Stimulated activated naive CD8-positive, alpha-beta T cell treated with anti-CD3 and anti-CD28 coated beads, Interleukin-15, Interleukin-2, amounts not matched to agents 100 ng/mL and 50 ng/mL, for 24 hours (primary cell): ENCODE measurements around the gene PSMD9.

Experiments
- H3K27ac Mint-ChIP-seq: one replicate; pipeline ENCODE4 v1.8.0; 2021; ENCODE audit warnings: mild to moderate bottlenecking, mixed read lengths
- H3K27me3 Mint-ChIP-seq: one replicate; pipeline ENCODE4 v1.8.0; 2021; ENCODE audit warnings: mixed read lengths
- H3K36me3 Mint-ChIP-seq: one replicate; pipeline ENCODE4 v1.8.0; 2021; ENCODE audit warnings: low read depth, mixed read lengths
- H3K4me1 Mint-ChIP-seq: one replicate; pipeline ENCODE4 v1.8.0; 2021; ENCODE audit warnings: low read depth, mixed read lengths
- H3K4me3 Mint-ChIP-seq: one replicate; pipeline ENCODE4 v1.8.0; 2021; ENCODE audit warnings: mild to moderate bottlenecking, mixed read lengths
- H3K9me3 Mint-ChIP-seq: one replicate; pipeline ENCODE4 v1.8.0; 2021; ENCODE audit warnings: mixed read lengths

PSMD9 gene

GRCh38 chr12:121947981-121948380 lies 59.4 kb downstream of the PSMD9 start:
- Mint-ChIP-seq H3K36me3 (no peaks in the 10 kb centered on the region), H3K27ac (no peak overlapping the region), H3K4me3 (no peak overlapping the region), H3K27me3 (no peaks in the 10 kb centered on the region), H3K9me3 (no peaks in the 10 kb centered on the region), H3K4me1 (no peaks in the 10 kb centered on the region)

DNA sequence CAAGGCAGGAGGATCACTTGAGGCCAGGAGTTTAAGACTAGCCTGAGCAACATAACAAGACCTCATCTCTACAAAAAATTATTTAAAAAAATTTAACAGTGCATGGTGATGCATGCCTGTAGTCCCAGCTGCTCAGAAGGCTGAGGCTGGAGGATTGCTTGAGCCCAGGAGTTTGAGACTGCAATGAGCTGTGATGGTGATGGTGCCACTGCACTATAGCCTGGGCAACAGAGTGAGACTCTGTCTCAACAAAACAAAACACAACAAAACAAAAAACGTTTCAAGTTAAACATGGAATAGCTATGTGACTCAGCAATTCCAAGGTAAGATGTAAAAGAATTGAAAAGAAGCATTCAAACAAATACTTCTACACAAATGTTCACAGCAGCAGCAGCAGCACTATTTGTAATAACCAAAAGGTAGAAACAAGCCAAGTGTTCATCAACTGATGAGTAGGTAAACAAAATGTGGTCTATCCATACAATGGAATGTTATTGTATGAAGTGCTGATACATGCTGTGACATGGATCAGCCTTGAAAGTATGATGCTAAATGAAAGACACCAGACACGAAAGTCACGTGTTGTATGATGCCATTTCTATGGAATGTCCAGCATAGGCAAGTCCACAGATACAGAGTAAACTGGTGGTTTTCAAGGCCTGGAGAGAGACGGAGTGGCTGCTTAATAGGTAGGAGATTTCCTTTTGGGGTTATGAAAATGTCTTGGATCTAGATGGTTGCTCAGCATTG lies 61.2 kb downstream of the PSMD9 start:
- no peaks in the 10 kb centered on the region for H3K4me1 Mint-ChIP-seq
- H3K9me3 Mint-ChIP-seq: no peaks in the 10 kb centered on the region
- H3K4me3 Mint-ChIP-seq: no peak overlapping the region
- H3K27me3 Mint-ChIP-seq: no peaks in the 10 kb centered on the region
- no peaks in the 10 kb centered on the region for H3K36me3 Mint-ChIP-seq
- H3K27ac Mint-ChIP-seq: no peak overlapping the region

- Mint-ChIP-seq H3K4me1 (no peaks in the 10 kb centered on the region), H3K27ac (no peak overlapping the region), H3K36me3 (no peaks in the 10 kb centered on the region), H3K4me3 (no peak overlapping the region), H3K9me3 (no peaks in the 10 kb centered on the region), H3K27me3 (no peaks in the 10 kb centered on the region)
Measured at GRCh38 chr12:121953117-121953692, 64.6 kb downstream of the PSMD9 start.

GRCh38 chr12:121953695-121954094 lies 65.1 kb downstream of the PSMD9 start:
- H3K4me1 Mint-ChIP-seq: no peaks in the 10 kb centered on the region
- no peak overlapping the region for H3K27ac Mint-ChIP-seq
- H3K36me3 Mint-ChIP-seq: no peaks in the 10 kb centered on the region
- no peaks in the 10 kb centered on the region for H3K27me3 Mint-ChIP-seq
- H3K4me3 Mint-ChIP-seq: no peak overlapping the region
- no peaks in the 10 kb centered on the region for H3K9me3 Mint-ChIP-seq

GRCh38 chr12:121955258-121956237 lies 67.0 kb downstream of the PSMD9 start:
- Mint-ChIP-seq H3K9me3 (no peaks in the 10 kb centered on the region), H3K4me3 (no peak overlapping the region), H3K36me3 (no peaks in the 10 kb centered on the region), H3K27ac (no peak overlapping the region), H3K4me1 (no peaks in the 10 kb centered on the region), H3K27me3 (no peaks in the 10 kb centered on the region)

GRCh38 chr12:121957861-121958515 lies 69.4 kb downstream of the PSMD9 start:
- no peaks in the 10 kb centered on the region for H3K9me3 Mint-ChIP-seq
- no peak overlapping the region for H3K27ac Mint-ChIP-seq
- no peaks in the 10 kb centered on the region for H3K4me1 Mint-ChIP-seq
- H3K36me3 Mint-ChIP-seq: no peaks in the 10 kb centered on the region
- no peaks in the 10 kb centered on the region for H3K27me3 Mint-ChIP-seq
- no peak overlapping the region for H3K4me3 Mint-ChIP-seq

DNA sequence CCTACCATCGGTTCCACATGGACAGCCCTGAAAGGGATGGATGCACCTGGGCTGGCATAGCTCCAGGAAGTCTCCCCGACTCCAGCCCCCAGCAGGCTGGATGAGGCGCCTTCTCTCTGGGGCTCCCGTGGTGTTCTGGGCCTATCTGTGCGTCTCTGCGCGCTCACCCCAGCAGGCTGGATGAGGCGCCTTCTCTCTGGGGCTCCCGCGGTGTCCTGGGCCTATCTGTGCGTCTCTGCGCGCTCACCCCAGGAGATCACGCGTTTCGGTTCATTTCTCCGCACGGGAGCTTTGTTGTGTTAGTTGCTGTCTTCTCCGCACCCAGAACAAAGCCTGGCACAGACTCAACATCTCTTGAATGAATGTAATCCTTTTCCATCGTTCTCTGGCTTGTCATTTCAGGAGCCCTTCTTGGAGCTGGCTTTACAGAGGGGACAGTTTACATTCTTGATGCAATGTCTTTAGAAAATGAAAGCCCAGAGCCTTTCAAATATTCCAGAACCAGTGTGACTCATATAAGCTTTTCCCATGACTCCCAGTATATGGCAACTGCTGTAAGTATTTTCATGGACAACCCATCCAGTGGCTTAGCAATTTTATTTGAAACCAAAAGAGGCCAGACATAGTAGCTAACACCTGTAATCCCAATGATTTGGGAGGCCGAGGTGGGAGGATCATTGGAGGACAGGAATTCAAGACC lies 70.1 kb downstream of the PSMD9 start:
- Mint-ChIP-seq H3K4me1 (no peaks in the 10 kb centered on the region), H3K4me3 (no peak overlapping the region), H3K27me3 (no peaks in the 10 kb centered on the region), H3K36me3 (no peaks in the 10 kb centered on the region), H3K27ac (no peak overlapping the region), H3K9me3 (no peaks in the 10 kb centered on the region)

DNA sequence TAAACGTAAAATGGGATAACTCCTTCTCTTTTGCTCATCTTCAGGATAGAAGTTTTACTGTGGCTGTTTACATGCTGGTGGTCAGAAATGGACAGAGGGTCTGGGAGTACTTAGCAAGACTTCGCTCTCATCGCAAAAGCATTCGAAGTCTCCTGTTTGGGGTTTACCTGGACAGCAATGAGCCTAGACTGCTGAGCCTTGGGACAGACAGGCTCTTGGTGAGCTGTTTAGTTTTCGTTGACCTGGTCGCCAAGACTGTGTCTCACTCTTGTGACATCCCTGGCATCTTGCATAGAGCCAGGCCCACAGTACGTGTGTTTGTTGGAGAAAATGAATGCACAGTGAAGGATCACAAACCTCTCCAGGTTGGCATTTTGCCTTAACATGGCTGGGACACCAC lies 72.0 kb downstream of the PSMD9 start:
- no peaks in the 10 kb centered on the region for H3K4me1 Mint-ChIP-seq
- H3K9me3 Mint-ChIP-seq: no peaks in the 10 kb centered on the region
- no peak overlapping the region for H3K27ac Mint-ChIP-seq
- no peak overlapping the region for H3K4me3 Mint-ChIP-seq
- no peaks in the 10 kb centered on the region for H3K27me3 Mint-ChIP-seq
- no peaks in the 10 kb centered on the region for H3K36me3 Mint-ChIP-seq

GRCh38 chr12:121961195-121961879 lies 72.7 kb downstream of the PSMD9 start:
- Mint-ChIP-seq H3K27me3 (no peaks in the 10 kb centered on the region), H3K9me3 (no peaks in the 10 kb centered on the region), H3K27ac (no peak overlapping the region), H3K4me1 (no peaks in the 10 kb centered on the region), H3K36me3 (no peaks in the 10 kb centered on the region), H3K4me3 (no peak overlapping the region)

DNA sequence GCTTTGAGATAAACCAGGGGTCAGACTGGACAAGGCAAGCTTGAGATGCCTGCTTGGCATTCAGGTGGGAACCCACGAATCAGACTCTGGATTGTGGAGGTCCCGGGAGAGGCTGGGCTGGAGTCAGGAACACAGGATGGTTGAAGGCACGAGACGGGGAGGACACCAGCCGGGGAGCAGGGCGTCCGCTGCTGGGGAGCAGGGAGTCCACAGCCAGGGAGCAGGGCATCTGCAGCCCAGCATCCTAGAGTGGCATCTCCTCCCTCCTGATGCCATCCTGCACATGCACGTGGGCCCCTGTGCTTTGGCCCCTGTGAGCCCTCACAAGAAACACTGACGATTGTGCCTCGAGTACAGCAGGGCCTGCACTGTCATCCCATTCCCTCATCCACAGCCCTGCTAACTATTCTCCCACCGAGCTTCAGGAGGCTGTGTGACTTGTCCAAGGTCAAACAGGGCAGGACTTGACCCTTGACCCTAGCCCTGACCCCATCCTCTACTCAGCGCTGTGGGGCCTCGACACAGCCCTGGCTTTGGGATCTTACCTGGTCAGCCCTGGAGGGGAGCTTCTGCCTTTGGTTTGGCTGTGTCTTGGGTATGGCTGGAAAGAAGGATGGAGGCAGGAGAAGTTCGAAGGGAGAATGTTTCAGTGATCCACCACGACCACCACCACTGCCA lies 74.9 kb downstream of the PSMD9 start:
- Mint-ChIP-seq H3K27me3 (no peaks in the 10 kb centered on the region), H3K27ac (no peak overlapping the region), H3K4me1 (no peaks in the 10 kb centered on the region), H3K36me3 (no peaks in the 10 kb centered on the region), H3K4me3 (no peak overlapping the region), H3K9me3 (no peaks in the 10 kb centered on the region)

- Mint-ChIP-seq H3K36me3 (no peaks in the 10 kb centered on the region), H3K4me3 (no peak overlapping the region), H3K27ac (no peak overlapping the region), H3K4me1 (peaks cover 5% of the 10 kb centered on the region), H3K9me3 (no peaks in the 10 kb centered on the region), H3K27me3 (no peaks in the 10 kb centered on the region)
Measured at GRCh38 chr12:121964813-121965643, 76.4 kb downstream of the PSMD9 start.

- Mint-ChIP-seq H3K27me3 (peaks cover under 1% of the 10 kb centered on the region), H3K9me3 (peaks cover 2% of the 10 kb centered on the region), H3K4me1 (peaks cover 5% of the 10 kb centered on the region), H3K27ac (no peak overlapping the region), H3K4me3 (no peak overlapping the region), H3K36me3 (peaks cover under 1% of the 10 kb centered on the region)
Measured at GRCh38 chr12:121966959-121967358, 78.4 kb downstream of the PSMD9 start.
